ENCODE results near the gene UGCG. TPM values are rescaled to one million over a fixed set of nuclear protein-coding genes. Genes with fewer than 3 reads are reported as not detected.

UGCG gene
- total and polyA plus RNA-seq, 7 donors: 7.2 to 74.6 (median 17.6) TPM

- H3K4me3 ChIP-seq: no peak overlapping the region
- peaks cover 10 to 50% of the 10 kb centered on the region in 2 donors for H3K36me3 ChIP-seq (ENCODE audit: insufficient read depth in 1 of 2, low read depth in 1 of 2)
- intact Hi-C loops (cut with DNase I): no loop called here
- H3K27me3 ChIP-seq (ENCODE audit: insufficient read depth in 3 of 3, low read length in 2 of 3): no peaks in the 10 kb centered on the region
- DNase-seq: no peak
- TF ChIP-seq, protein P1, sequence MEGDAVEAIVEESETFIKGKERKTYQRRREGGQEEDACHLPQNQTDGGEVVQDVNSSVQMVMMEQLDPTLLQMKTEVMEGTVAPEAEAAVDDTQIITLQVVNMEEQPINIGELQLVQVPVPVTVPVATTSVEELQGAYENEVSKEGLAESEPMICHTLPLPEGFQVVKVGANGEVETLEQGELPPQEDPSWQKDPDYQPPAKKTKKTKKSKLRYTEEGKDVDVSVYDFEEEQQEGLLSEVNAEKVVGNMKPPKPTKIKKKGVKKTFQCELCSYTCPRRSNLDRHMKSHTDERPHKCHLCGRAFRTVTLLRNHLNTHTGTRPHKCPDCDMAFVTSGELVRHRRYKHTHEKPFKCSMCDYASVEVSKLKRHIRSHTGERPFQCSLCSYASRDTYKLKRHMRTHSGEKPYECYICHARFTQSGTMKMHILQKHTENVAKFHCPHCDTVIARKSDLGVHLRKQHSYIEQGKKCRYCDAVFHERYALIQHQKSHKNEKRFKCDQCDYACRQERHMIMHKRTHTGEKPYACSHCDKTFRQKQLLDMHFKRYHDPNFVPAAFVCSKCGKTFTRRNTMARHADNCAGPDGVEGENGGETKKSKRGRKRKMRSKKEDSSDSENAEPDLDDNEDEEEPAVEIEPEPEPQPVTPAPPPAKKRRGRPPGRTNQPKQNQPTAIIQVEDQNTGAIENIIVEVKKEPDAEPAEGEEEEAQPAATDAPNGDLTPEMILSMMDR (IDR thresholded peaks at IDR 0.05): no peak
- no peaks in the 10 kb centered on the region for H3K9me3 ChIP-seq
- H3K4me1 ChIP-seq: peaks cover 13% of the 10 kb centered on the region
- ATAC-seq: no peak
- H3K27ac ChIP-seq: no peak overlapping the region
Measured at GRCh38 chr9:111922324-111923013, 25.9 kb downstream of the UGCG start.

- no peak overlapping the region for H3K4me3 ChIP-seq
- intact Hi-C loops (cut with DNase I): no loop called here
- H3K27ac ChIP-seq: no peak overlapping the region
- no peaks in the 10 kb centered on the region for H3K9me3 ChIP-seq
- DNase-seq (no peak), ATAC-seq (no peak)
- TF ChIP-seq, protein P1 (IDR thresholded peaks at IDR 0.05): no peak
- peaks cover 9% of the 10 kb centered on the region for H3K4me1 ChIP-seq
- H3K36me3 ChIP-seq (ENCODE audit: insufficient read depth in 1 of 2, low read depth in 1 of 2): peaks cover 14 to 58% of the 10 kb centered on the region in 2 donors
- no peaks in the 10 kb centered on the region for H3K27me3 ChIP-seq (ENCODE audit: insufficient read depth in 3 of 3, low read length in 2 of 3)
Measured at GRCh38 chr9:111924281-111924680, 27.7 kb downstream of the UGCG start.

DNA sequence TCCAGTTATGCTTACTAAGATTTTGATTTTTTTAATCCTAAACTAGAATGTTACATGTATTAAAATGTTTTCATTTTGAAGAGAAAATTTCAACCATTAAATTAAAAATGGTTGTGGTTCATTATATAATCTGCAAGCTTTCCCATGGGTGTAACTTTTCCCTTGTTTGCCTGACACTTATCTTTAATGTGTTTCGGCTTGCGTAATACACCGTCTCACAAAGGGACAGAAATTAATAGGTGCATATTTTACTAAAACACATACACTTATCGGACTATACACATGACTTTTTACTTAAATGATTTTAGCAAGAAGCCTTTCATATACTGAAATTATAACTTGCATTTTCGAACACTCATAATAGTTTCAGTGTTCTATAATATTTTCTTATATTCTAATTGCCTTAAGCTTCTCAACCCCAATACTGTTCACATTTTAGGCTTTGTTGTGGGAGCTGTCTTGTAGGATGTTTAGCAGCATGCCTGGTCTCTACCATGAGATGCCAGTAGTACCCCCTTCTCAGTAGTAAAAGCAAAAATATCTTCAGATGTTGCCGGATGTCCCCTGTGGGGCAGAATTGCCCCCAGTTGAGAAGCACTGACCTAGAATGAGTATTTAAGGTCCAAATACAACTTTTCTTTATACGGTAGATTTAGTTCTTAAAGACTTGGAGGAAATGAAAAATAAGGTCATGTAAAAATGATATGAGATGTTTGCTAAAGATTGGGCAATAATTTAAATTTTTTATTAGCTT, 28.6 kb downstream of the UGCG start:
- H3K4me3 ChIP-seq: no peak overlapping the region
- no peak overlapping the region for H3K27ac ChIP-seq
- ATAC-seq (no peak), DNase-seq (no peak)
- 75 to 89% (median 79%) methylated on average over 7 of the region's 7 CpGs for WGBS, 3 donors
- H3K27me3 ChIP-seq (ENCODE audit: insufficient read depth in 3 of 3, low read length in 2 of 3): no peaks in the 10 kb centered on the region
- H3K36me3 ChIP-seq (ENCODE audit: insufficient read depth in 1 of 2, low read depth in 1 of 2): peaks cover 16 to 66% of the 10 kb centered on the region in 2 donors
- H3K4me1 ChIP-seq: peaks cover 9% of the 10 kb centered on the region
- H3K9me3 ChIP-seq: no peaks in the 10 kb centered on the region
- TF ChIP-seq, protein P1 (IDR thresholded peaks at IDR 0.05): no peak
- intact Hi-C loops (cut with DNase I): no loop called here

DNA sequence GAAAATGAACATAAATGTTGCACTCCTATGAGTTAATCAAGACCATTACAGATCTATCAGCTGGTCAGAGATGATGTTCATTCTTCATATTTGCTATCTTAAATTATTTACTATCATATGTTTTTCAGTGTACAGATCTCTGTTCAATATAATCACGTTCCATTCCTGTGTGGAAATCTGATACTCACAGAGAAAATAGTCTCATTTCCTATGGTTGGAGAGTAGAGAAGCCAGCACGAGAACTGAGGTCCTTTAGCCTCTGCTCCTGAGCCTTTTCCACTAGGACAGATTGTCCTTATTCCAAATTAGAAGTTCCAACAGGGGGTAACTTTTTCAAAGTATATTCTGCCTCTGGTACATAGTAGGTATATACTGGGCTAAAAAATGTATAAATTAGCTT, 29.2 kb downstream of the UGCG start:
- no peaks in the 10 kb centered on the region for H3K27me3 ChIP-seq (ENCODE audit: insufficient read depth in 3 of 3, low read length in 2 of 3)
- peaks cover 16 to 69% of the 10 kb centered on the region in 2 donors for H3K36me3 ChIP-seq (ENCODE audit: insufficient read depth in 1 of 2, low read depth in 1 of 2)
- DNase-seq (no peak), ATAC-seq (no peak)
- no peak overlapping the region for H3K27ac ChIP-seq
- WGBS, 3 donors: 31 to 41% (median 35%) methylated on average over 2 of the region's 2 CpGs
- TF ChIP-seq, protein P1 (IDR thresholded peaks at IDR 0.05): no peak
- no peaks in the 10 kb centered on the region for H3K9me3 ChIP-seq
- H3K4me1 ChIP-seq: peaks cover 9% of the 10 kb centered on the region
- intact Hi-C loops (cut with DNase I): no loop called here
- no peak overlapping the region for H3K4me3 ChIP-seq
